NCI-H1092 treated with DMSO at 0.1 percent for 48 hours (cell line): Measurements from ENCODE around the gene SLC39A5.
"Not testable (repeated sequence)": the region's sequence is repeated elsewhere in the genome, so short reads cannot be mapped to it uniquely, and the experiment has no call there.

Experiments
- DNase-seq: peaks from one replicate; lab custom pipeline; 2025; lab: John Stamatoyannopoulos, UW

The SLC39A5 gene

GRCh38 chr12:56278905-56279304, 49.1 kb downstream of the SLC39A5 start:
- no peak for DNase-seq

GRCh38 chr12:56280849-56281248, 51.0 kb downstream of the SLC39A5 start:
- DNase-seq, result no peak

DNA sequence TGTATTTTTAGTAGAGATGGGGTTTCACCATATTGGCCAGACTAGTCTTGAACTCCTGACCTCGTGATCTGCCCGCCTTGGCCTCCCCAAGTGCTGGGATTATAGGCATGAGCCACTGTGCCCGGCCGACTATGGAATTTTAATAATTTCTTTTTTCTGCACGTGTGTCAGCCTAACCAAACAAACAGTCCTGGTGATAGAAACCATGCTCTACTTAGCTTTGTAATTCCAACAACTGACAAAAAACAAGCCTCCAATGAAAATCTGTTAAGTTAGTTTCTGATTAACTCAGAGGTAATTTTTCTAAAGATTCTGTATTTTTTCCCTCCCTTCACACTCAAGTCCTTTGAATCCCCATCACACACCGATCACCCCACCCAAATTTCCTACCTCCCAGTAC, 52.2 kb downstream of the SLC39A5 start:
- DNase-seq, result no peak

DNA sequence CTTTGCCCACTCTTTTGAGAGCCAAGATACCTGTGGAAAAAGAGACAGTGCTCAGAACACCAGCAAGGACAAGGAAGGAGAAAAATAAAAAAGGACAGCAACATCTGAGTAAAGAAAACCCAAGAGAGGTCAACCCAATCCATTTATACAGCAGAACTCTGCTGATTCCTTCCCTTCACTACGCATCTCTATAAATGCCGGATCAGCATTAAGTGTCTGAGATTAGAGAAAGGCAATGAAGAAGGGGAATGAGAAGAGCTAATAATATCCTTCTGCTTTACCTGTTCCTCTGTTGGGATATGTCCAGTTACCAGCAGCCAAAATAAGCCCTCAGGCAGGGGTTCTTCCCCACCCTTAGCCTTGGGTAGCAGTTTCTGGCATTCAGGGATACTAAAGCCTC, 52.7 kb downstream of the SLC39A5 start:
- no peak for DNase-seq

DNA sequence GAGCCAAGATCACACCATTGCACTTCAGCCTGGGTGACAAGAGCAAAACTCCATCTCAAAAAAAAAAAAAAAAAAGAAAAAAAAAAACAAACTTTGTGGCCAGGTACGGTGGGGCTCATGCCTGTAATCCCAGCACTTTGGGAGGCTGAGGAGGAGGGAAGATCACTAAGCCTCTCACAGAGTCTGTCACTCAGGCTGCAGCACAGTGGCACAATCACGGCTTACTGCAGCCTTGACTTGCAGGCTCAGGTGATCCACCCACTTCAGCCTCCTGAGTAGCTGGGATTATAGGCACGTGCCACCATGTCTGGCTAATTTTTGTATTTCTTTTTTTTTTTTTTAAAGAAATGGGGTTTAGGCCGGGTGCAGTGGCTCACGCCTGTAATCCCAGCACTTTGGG, 54.4 kb downstream of the SLC39A5 start:
- DNase-seq, result not testable (repeated sequence)

- DNase-seq, result no peak
These were observed 56.4 kb downstream of the SLC39A5 start for GRCh38 chr12:56286044-56286830.
